DOHH2 (cell line): ENCODE data around the gene SLCO2A1.

Experiments
- CTCF ChIP-seq: fragments of 200-600 bp; sonication (generic); IDR thresholded peaks from one replicate; pipeline ENCODE4 v1.5.1; 2014; ENCODE audit warnings: antibody characterized with exemption, mild to moderate bottlenecking, low read depth, low read length; ENCODE audit not compliant: poor library complexity, severe bottlenecking
- EZH2phosphoT487 ChIP-seq: fragments of 200-600 bp; sonication (generic); IDR thresholded peaks from 2 replicates; pipeline ENCODE4 v1.6.1; 2017; ENCODE audit warnings: borderline replicate concordance, mild to moderate bottlenecking, antibody characterized with exemption, low read length, moderate library complexity, mixed read lengths

- TF ChIP-seq CTCF: no peak
- no peak for TF ChIP-seq EZH2phosphoT487
Observed at GRCh38 chr3:133954717-133955360, 74.9 kb downstream of the SLCO2A1 start.
